Right ventricle myocardium inferior (tissue), 1 donor: ENCODE data around the gene ARHGAP26. TPM values are rescaled to one million over a fixed set of nuclear protein-coding genes. Genes with fewer than 3 reads are reported as not detected.

Source experiments
- ATAC-seq: fragments of 200-7000 bp; cut with Tn5 transposase; one replicate; pipeline ENCODE4 v1.9.1; 2020; ENCODE audit warnings: mild to moderate bottlenecking, moderate library complexity
- DNase-seq: peaks from one replicate; pipeline ENCODE4 v3.0.0; 2021; ENCODE audit errors: missing footprints
- intact Hi-C: fragments of 100-400 bp; cut with DNase I; formaldehyde crosslinking; loops from one replicate; pipeline ENCODE4 v1.11.0; 2022
- total RNA-seq: library from RNA; stranded (reverse); fragmentation: NEBNext Ultra II Directional; extraction: Animal tissue kit (Norgen Biotek cat#: 25700); gene quantifications from one replicate; pipeline ENCODE4 v1.2.1, GENCODE V29; 2021
- donor health status: DM: no; HTN: yes; CAD: no; lungs with severe emphysema.

The ARHGAP26 gene
- total RNA-seq, 1 donor from 2014 or later = 29.8 TPM

- no peak for ATAC-seq
- no peak for DNase-seq
- intact Hi-C loops = no loop called here
These were observed 465.2 kb downstream of the ARHGAP26 start for GRCh38 chr5:143235423-143235822.

GRCh38 chr5:143236682-143237081 lies 466.5 kb downstream of the ARHGAP26 start:
- DNase-seq (no peak), ATAC-seq (no peak)
- intact Hi-C loops = no loop called here

GRCh38 chr5:143237664-143238063 lies 467.5 kb downstream of the ARHGAP26 start:
- intact Hi-C loops = no loop called here
- DNase-seq (no peak), ATAC-seq (no peak)

- ATAC-seq = no peak
- no peak for DNase-seq
- intact Hi-C loops = no loop called here
These were observed 468.4 kb downstream of the ARHGAP26 start for GRCh38 chr5:143238620-143239019.

GRCh38 chr5:143239882-143240518 lies 469.8 kb downstream of the ARHGAP26 start:
- ATAC-seq (no peak), DNase-seq (no peak)
- intact Hi-C loops = no loop called here

GRCh38 chr5:143241892-143242291 lies 471.7 kb downstream of the ARHGAP26 start:
- intact Hi-C loops = no loop called here
- DNase-seq (no peak), ATAC-seq (no peak)

GRCh38 chr5:143243103-143243502 lies 472.9 kb downstream of the ARHGAP26 start:
- no peak for ATAC-seq
- intact Hi-C loops = no loop called here
- no peak for DNase-seq

- ATAC-seq (peak; percentile 86), DNase-seq (no peak)
- intact Hi-C loops = no loop called here
These were observed 474.0 kb downstream of the ARHGAP26 start for GRCh38 chr5:143244000-143244736.

GRCh38 chr5:143244990-143245389 lies 474.8 kb downstream of the ARHGAP26 start:
- intact Hi-C loops = no loop called here
- DNase-seq = no peak
- no peak for ATAC-seq

GRCh38 chr5:143245929-143246561 lies 475.9 kb downstream of the ARHGAP26 start:
- ATAC-seq (no peak), DNase-seq (no peak)
- intact Hi-C loops = no loop called here

GRCh38 chr5:143247134-143247815 lies 477.1 kb downstream of the ARHGAP26 start:
- intact Hi-C loops = no loop called here
- DNase-seq = no peak
- no peak for ATAC-seq

- DNase-seq = no peak
- ATAC-seq = no peak
- intact Hi-C loops = no loop called here
These were observed 478.2 kb downstream of the ARHGAP26 start for GRCh38 chr5:143248391-143248790.

- ATAC-seq = peak; percentile 51
- intact Hi-C loops = no loop called here
- no peak for DNase-seq
These were observed 478.8 kb downstream of the ARHGAP26 start for GRCh38 chr5:143248822-143249579.

- no peak for ATAC-seq
- intact Hi-C loops = no loop called here
- DNase-seq = no peak
These were observed 479.7 kb downstream of the ARHGAP26 start for GRCh38 chr5:143249851-143250250.

GRCh38 chr5:143251190-143251589 lies 481.0 kb downstream of the ARHGAP26 start:
- intact Hi-C loops = no loop called here
- DNase-seq (no peak), ATAC-seq (no peak)

GRCh38 chr5:143251946-143252345 lies 481.8 kb downstream of the ARHGAP26 start:
- DNase-seq = no peak
- intact Hi-C loops = no loop called here
- ATAC-seq = no peak

- ATAC-seq (no peak), DNase-seq (no peak)
- intact Hi-C loops = no loop called here
These were observed 484.6 kb downstream of the ARHGAP26 start for GRCh38 chr5:143254819-143255218.

GRCh38 chr5:143258559-143259253 lies 488.5 kb downstream of the ARHGAP26 start:
- ATAC-seq = no peak
- no peak for DNase-seq
- intact Hi-C loops = no loop called here
